Nephron progenitor cell (in vitro differentiated cells): Measurements from ENCODE around the gene SRRM5.
A peak's percentile ranks its signal among the peaks of the same experiment; 100 is the strongest.

ENCODE experiments used
- DNase-seq: peaks from one replicate; pipeline ENCODE4 v3.0.0; 2021
- H3K27ac Mint-ChIP-seq: 2 replicates; pipeline ENCODE4 v1.8.0; 2021; ENCODE audit warnings: mild to moderate bottlenecking, moderate library complexity, mixed read lengths
- H3K27me3 Mint-ChIP-seq: 2 replicates; pipeline ENCODE4 v1.8.0; 2021; ENCODE audit warnings: mild to moderate bottlenecking, low read depth, mixed read lengths; ENCODE audit not compliant: poor library complexity
- H3K36me3 Mint-ChIP-seq: 2 replicates; pipeline ENCODE4 v1.8.0; 2021; ENCODE audit warnings: low read depth, mixed read lengths
- H3K4me1 Mint-ChIP-seq: 2 replicates; pipeline ENCODE4 v1.8.0; 2021; ENCODE audit warnings: mixed read lengths
- H3K4me3 Mint-ChIP-seq: 2 replicates; pipeline ENCODE4 v1.8.0; 2021; ENCODE audit warnings: mild to moderate bottlenecking, moderate library complexity, mixed read lengths
- H3K9me3 Mint-ChIP-seq: 2 replicates; pipeline ENCODE4 v1.8.0; 2021; ENCODE audit warnings: mild to moderate bottlenecking, moderate library complexity, mixed read lengths
- TF ChIP-seq, protein P1 (sequence below): fragments of 200-600 bp; sonication (generic); IDR thresholded peaks from 2 replicates; pipeline ENCODE4 v1.5.0; 2021; ENCODE audit warnings: antibody characterized with exemption

SRRM5 gene

DNA sequence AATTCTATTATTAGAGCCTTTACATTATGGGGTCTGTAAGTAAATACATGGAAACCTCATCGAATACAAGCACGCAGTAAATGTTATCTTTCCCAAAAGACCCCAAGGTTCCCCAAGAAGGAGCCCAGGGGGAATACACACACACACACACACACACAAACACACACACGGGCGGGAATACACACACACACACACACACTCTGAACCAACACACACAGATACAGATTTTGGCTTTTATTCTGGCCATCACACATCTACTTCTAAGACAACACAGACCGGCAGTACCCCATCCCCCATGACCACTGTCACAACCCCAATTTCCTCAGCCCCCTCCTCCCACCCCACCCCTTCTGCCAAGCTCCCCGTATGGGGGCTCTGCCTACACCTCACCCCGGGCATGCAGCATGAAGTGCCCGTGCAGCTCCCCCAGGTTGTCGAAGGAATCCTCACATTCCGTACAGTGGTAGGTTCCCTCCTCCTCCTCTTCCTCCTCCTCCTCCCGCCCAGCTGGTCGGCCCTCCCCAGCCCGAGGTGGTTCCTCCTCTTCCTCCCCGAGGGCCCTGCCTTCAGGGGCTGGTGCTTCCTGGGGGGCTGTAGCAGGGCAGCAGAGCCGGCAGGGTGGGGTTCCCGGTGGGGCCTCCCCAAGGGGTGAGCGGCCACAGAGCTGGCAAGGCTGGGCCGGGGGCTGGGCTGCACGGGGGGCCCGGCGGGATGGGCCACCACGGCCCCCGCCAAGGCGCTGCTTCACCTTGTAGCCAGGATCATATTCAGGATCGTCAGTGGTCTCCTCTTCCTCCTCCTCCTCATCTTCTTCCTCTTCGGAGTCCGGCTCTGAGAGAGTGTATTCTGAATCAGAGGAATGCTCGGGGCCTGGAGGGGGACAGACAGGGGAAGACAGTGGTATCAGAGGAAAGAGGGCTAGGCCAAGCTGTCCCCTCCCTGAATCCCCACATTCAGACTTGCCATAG lies 4.4 kb upstream of the SRRM5 start:
- Mint-ChIP-seq H3K27me3 (peaks cover 3% of the 10 kb centered on the region), H3K36me3 (peaks cover 45% of the 10 kb centered on the region), H3K9me3 (no peaks in the 10 kb centered on the region), H3K4me3 (no peak overlapping the region), H3K27ac (peak overlapping the region; percentile 93), H3K4me1 (peaks cover 14% of the 10 kb centered on the region)
- DNase-seq = no peak
- TF ChIP-seq, protein P1, sequence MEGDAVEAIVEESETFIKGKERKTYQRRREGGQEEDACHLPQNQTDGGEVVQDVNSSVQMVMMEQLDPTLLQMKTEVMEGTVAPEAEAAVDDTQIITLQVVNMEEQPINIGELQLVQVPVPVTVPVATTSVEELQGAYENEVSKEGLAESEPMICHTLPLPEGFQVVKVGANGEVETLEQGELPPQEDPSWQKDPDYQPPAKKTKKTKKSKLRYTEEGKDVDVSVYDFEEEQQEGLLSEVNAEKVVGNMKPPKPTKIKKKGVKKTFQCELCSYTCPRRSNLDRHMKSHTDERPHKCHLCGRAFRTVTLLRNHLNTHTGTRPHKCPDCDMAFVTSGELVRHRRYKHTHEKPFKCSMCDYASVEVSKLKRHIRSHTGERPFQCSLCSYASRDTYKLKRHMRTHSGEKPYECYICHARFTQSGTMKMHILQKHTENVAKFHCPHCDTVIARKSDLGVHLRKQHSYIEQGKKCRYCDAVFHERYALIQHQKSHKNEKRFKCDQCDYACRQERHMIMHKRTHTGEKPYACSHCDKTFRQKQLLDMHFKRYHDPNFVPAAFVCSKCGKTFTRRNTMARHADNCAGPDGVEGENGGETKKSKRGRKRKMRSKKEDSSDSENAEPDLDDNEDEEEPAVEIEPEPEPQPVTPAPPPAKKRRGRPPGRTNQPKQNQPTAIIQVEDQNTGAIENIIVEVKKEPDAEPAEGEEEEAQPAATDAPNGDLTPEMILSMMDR = no peak

DNA sequence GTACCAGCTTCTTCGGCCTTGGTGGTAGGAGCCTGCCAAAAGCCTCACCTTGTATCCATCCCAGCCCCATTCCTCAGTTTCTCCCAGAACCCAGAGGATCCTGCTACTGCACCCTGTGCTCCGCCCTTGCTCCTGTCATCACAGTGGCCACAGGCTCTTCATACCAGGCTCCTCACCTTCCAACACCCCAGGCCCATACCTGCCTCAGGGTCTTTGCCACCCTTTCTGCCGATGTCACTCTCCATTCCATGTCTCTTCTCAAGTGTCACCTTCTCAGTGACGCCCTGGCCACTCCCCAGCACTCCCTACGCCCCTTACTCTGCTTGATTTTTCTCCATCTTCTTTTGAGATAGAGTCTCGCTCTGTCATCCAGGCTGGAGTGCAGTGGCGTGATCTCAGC lies 2.0 kb upstream of the SRRM5 start:
- H3K27ac Mint-ChIP-seq = peak overlapping the region; percentile 18
- DNase-seq = no peak
- H3K4me3 Mint-ChIP-seq = no peak overlapping the region
- TF ChIP-seq, protein P1 = no peak
- no peaks in the 10 kb centered on the region for H3K9me3 Mint-ChIP-seq
- peaks cover 63% of the 10 kb centered on the region for H3K36me3 Mint-ChIP-seq
- H3K4me1 Mint-ChIP-seq = peaks cover 17% of the 10 kb centered on the region
- H3K27me3 Mint-ChIP-seq = peaks cover 3% of the 10 kb centered on the region

DNA sequence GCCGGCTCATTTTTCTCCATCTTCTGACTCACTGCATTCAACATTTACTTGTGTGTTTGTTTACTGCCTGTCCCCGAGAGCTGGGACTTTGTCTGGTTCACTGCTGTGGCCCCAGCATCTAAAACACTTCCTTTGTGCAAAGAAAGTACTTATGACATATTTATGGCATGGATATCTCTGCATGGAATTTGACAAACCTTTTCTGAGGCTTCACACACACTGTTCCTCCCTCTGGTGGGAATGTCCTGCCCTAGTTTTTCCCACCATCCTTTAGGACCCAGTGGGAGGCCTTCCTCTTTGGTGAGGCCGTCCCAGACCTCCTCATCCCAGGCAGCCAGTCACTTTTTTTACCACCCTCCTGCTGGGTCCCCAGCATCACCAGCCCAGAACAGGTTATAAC lies 1.4 kb upstream of the SRRM5 start:
- peak overlapping the region; percentile 96 for H3K27ac Mint-ChIP-seq
- H3K4me3 Mint-ChIP-seq = no peak overlapping the region
- TF ChIP-seq, protein P1 = no peak
- no peak for DNase-seq
- H3K27me3 Mint-ChIP-seq = peaks cover 3% of the 10 kb centered on the region
- H3K36me3 Mint-ChIP-seq = peaks cover 65% of the 10 kb centered on the region
- H3K9me3 Mint-ChIP-seq = no peaks in the 10 kb centered on the region
- H3K4me1 Mint-ChIP-seq = peaks cover 21% of the 10 kb centered on the region

DNA sequence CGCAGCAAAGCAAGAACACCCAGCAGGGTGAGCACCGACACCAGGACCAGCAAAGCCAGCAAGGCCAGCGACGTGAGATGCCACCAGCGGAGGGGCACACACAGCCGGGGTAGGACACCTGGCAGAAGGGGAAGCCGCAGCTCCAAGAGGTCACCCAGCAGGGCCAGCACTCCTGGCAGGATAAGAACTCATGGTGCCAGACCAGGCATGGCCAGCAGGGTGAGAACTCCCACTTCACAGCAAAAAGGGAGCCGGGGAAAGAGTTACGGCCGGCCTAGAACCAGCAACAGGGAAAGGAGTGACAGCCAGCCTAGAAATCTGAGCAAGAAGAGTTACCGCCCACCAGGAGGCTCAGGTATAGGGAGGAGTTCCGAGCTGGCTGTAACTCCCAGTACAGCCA lies 486 bp downstream of the SRRM5 start:
- H3K36me3 Mint-ChIP-seq = peaks cover 60% of the 10 kb centered on the region
- H3K27ac Mint-ChIP-seq = peak overlapping the region; percentile 93
- no peaks in the 10 kb centered on the region for H3K9me3 Mint-ChIP-seq
- DNase-seq = no peak
- TF ChIP-seq, protein P1 = no peak
- no peak overlapping the region for H3K4me3 Mint-ChIP-seq
- H3K4me1 Mint-ChIP-seq = peaks cover 39% of the 10 kb centered on the region
- H3K27me3 Mint-ChIP-seq = no peaks in the 10 kb centered on the region

DNA sequence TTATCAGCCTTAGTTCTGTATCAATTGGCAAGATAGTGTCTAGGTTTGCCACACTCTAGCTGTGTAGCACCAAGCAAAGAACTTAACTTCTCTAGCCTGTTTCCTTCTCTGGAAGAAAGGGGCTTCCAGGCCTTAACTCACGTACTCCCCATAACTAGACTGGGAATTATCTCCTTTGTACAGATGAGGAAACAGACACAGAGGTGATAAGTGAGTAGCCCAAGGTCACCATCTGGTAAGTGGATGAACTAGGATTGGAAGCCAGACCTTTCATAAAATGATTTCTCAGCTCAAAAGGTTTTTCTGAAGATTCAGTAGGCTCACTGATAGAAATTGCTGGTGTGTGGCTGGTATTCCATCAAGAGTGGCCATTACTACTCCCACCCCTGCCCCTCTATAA lies 4.4 kb downstream of the SRRM5 start:
- Mint-ChIP-seq H3K4me1 (peaks cover 54% of the 10 kb centered on the region), H3K4me3 (no peak overlapping the region)

More for the DNA sequence above, 4.4 kb downstream of the SRRM5 start:
- peak overlapping the region; percentile 94 for H3K27ac Mint-ChIP-seq
- H3K9me3 Mint-ChIP-seq = no peaks in the 10 kb centered on the region
- peaks cover 41% of the 10 kb centered on the region for H3K36me3 Mint-ChIP-seq
- TF ChIP-seq, protein P1 = no peak
- H3K27me3 Mint-ChIP-seq = no peaks in the 10 kb centered on the region
- no peak for DNase-seq
